ENCODE measurements around the gene PCDHB3.

DNA sequence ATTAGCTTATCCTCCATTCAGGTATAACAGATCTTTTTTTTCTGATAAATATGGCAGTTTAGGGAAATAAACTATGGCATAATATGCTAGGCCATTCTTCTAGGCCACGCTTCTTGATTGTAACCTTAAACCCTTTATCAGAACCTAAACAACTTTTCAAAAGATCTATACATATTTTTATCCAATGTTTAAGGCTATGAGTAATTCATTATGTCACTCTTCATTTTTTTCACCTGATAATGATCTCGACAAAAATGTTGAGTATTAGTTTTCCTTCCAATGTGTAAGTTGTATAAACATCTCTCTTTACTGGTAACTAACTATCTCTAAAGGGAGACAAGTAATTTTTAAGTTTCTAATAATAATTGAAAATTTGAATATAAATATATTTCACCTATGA is 19.0 kb downstream of the PCDHB3 start:
- TF ChIP-seq CTCF (IDR thresholded peaks at IDR 0.05) = no peak
- TF ChIP-seq ZFX (IDR thresholded peaks at IDR 0.05; ENCODE audit: borderline replicate concordance) = no peak
